IMR-90 (cell line): ENCODE measurements around the gene EPHB1. TPM values are rescaled to one million over a fixed set of nuclear protein-coding genes. Genes with fewer than 3 reads are reported as not detected.

ENCODE experiments used
- ATAC-seq: fragments of 200-7000 bp; cut with Tn5 transposase; 2 replicates; pipeline ENCODE4 v1.9.1; 2020; ENCODE audit warnings: low read depth, mild to moderate bottlenecking, moderate library complexity
- BruUV-seq: library from RNA; stranded (reverse); fragments of 400-500 nt; replicated peaks from 2 replicates; lab custom pipeline; 2021; lab: Mats Ljungman, UMichigan
- CTCF ChIA-PET: fragments of 300-600 bp; formaldehyde crosslinking; extraction: SDS; loops from one replicate; lab custom pipeline; 2021; ENCODE audit warnings: antibody characterized with exemption; lab: Yijun Ruan, JAX
- POLR2A ChIA-PET: fragments of 300-600 bp; sonication (Branson Sonifier 250); formaldehyde crosslinking; loops from one replicate; lab custom pipeline; 2022; ENCODE audit warnings: antibody characterized with exemption; ENCODE audit not compliant: unreplicated experiment; lab: Charles Lee
- DNase-seq: peaks from one replicate; pipeline ENCODE4 v3.0.0; 2013
- H2AFZ ChIP-seq: replicated peaks from 2 replicates; pipeline ENCODE3; 2013; ENCODE audit warnings: low read length, mild to moderate bottlenecking; ENCODE audit not compliant: poor library complexity
- H2AK5ac ChIP-seq: 2 replicates; pipeline ENCODE4 v1.6.1; 2013; ENCODE audit warnings: low read depth, low read length, inconsistent platforms
- H2AK9ac ChIP-seq: replicated peaks from 2 replicates; pipeline ENCODE3; 2013; ENCODE audit warnings: mild to moderate bottlenecking, low read depth, low read length, moderate library complexity; ENCODE audit not compliant: poor library complexity
- H2BK120ac ChIP-seq: 2 replicates; pipeline ENCODE4 v1.6.1; 2013; ENCODE audit warnings: low read depth, low read length, inconsistent platforms
- H2BK15ac ChIP-seq: 3 replicates; pipeline ENCODE4 v1.6.1; 2013; ENCODE audit warnings: low read depth, low read length, inconsistent platforms
- H2BK20ac ChIP-seq: 2 replicates; pipeline ENCODE4 v1.6.1; 2013; ENCODE audit warnings: low read depth, mild to moderate bottlenecking, inconsistent platforms, low read length, moderate library complexity
- H2BK5ac ChIP-seq: 2 replicates; pipeline ENCODE4 v1.6.1; 2013; ENCODE audit warnings: mild to moderate bottlenecking, low read depth, low read length, inconsistent platforms; ENCODE audit not compliant: poor library complexity, severe bottlenecking
- H3K14ac ChIP-seq: replicated peaks from 2 replicates; pipeline ENCODE4 v1.6.1; 2013; ENCODE audit warnings: low read depth, low read length, inconsistent platforms
- H3K18ac ChIP-seq: 2 replicates; pipeline ENCODE4 v1.6.1; 2013; ENCODE audit warnings: low read depth, low read length, control low read depth
- H3K23ac ChIP-seq: 2 replicates; pipeline ENCODE4 v1.6.1; 2013; ENCODE audit warnings: low read depth, low read length, inconsistent platforms
- H3K27ac ChIP-seq: 2 replicates; pipeline ENCODE4 v1.5.1; 2013; ENCODE audit warnings: mild to moderate bottlenecking, control low read depth, low read length; ENCODE audit not compliant: insufficient read depth
- H3K27me3 ChIP-seq: 2 replicates; pipeline ENCODE4 v1.6.1; 2013; ENCODE audit warnings: low read length; ENCODE audit not compliant: control insufficient read depth, insufficient read depth
- H3K36me3 ChIP-seq: 2 replicates; pipeline ENCODE4 v1.6.1; 2013; ENCODE audit warnings: low read length, mixed read lengths; ENCODE audit not compliant: control insufficient read depth, insufficient read depth
- H3K4ac ChIP-seq: 2 replicates; pipeline ENCODE4 v1.6.1; 2013; ENCODE audit warnings: low read depth, low read length, inconsistent platforms
- H3K4me1 ChIP-seq: 2 replicates; pipeline ENCODE4 v1.6.1; 2013; ENCODE audit warnings: low read length, mixed read lengths; ENCODE audit not compliant: control insufficient read depth, insufficient read depth
- H3K4me2 ChIP-seq: 2 replicates; pipeline ENCODE4 v1.6.1; 2013; ENCODE audit warnings: low read depth, mild to moderate bottlenecking, control low read depth, low read length, moderate library complexity
- H3K4me3 ChIP-seq: 2 replicates; pipeline ENCODE4 v1.5.1; 2013; ENCODE audit warnings: low read depth, mild to moderate bottlenecking, control low read depth, low read length, moderate library complexity; ENCODE audit not compliant: insufficient read depth
- H3K56ac ChIP-seq: 2 replicates; pipeline ENCODE4 v1.6.1; 2013; ENCODE audit warnings: low read length, inconsistent platforms; ENCODE audit not compliant: insufficient read depth; ENCODE audit errors: extremely low read depth
- H3K79me1 ChIP-seq, 2 experiments: 2 replicates each; pipeline ENCODE4 v1.6.1; 2013; ENCODE audit warnings: low read length in 2 of 2, inconsistent platforms in 1 of 2, low read depth in 1 of 2
- H3K9ac ChIP-seq: 2 replicates; pipeline ENCODE4 v1.6.1; 2013; ENCODE audit warnings: low read depth, low read length, control low read depth
- H3K9me1 ChIP-seq: 2 replicates; pipeline ENCODE4 v1.6.1; 2013; ENCODE audit warnings: low read length, inconsistent platforms; ENCODE audit not compliant: insufficient read depth
- H3K9me3 ChIP-seq: 2 replicates; pipeline ENCODE4 v1.6.1; 2013; ENCODE audit warnings: low read length; ENCODE audit not compliant: control insufficient read depth, insufficient read depth
- H4K20me1 ChIP-seq: 2 replicates; pipeline ENCODE4 v1.6.1; 2013; ENCODE audit warnings: low read length, inconsistent platforms; ENCODE audit not compliant: insufficient read depth
- H4K5ac ChIP-seq: 2 replicates; pipeline ENCODE4 v1.6.1; 2013; ENCODE audit warnings: mild to moderate bottlenecking, low read depth, low read length, control low read depth
- H4K8ac ChIP-seq, 2 experiments: 2 replicates each; pipeline ENCODE4 v1.6.1; 2013; ENCODE audit warnings: low read depth in 2 of 2, low read length in 2 of 2, control low read depth in 1 of 2, inconsistent platforms in 1 of 2
- H4K91ac ChIP-seq: 2 replicates; pipeline ENCODE4 v1.6.1; 2013; ENCODE audit warnings: low read depth, low read length, inconsistent platforms; ENCODE audit not compliant: insufficient read depth
- BHLHE40 ChIP-seq: fragments of 150-350 bp; IDR thresholded peaks from 2 replicates; pipeline ENCODE4 v1.6.1; 2016; ENCODE audit warnings: mild to moderate bottlenecking, low read depth, low read length
- CEBPB ChIP-seq: IDR thresholded peaks from 2 replicates; pipeline ENCODE4 v1.6.1; 2012; ENCODE audit warnings: low read depth, low read length, improper control_type of control experiment
- CHD1 ChIP-seq: IDR thresholded peaks from 2 replicates; pipeline ENCODE4 v1.6.1; 2012; ENCODE audit warnings: low read depth, low read length, improper control_type of control experiment
- CTCF ChIP-seq: conservative IDR thresholded peaks from 2 replicates; pipeline ENCODE4 v1.5.1; 2012; ENCODE audit warnings: mild to moderate bottlenecking, low read depth, low read length, improper control_type of control experiment
- ELK1 ChIP-seq: fragments of 150-350 bp; IDR thresholded peaks from 2 replicates; pipeline ENCODE4 v1.6.1; 2016; ENCODE audit warnings: low read depth, mild to moderate bottlenecking, low read length, moderate library complexity, borderline replicate concordance
- FOS ChIP-seq: fragments of 150-350 bp; IDR thresholded peaks from 2 replicates; pipeline ENCODE4 v1.6.1; 2016; ENCODE audit warnings: low read depth, low read length
- MAFK ChIP-seq: IDR thresholded peaks from 2 replicates; pipeline ENCODE4 v1.6.1; 2012; ENCODE audit warnings: low read depth, low read length, improper control_type of control experiment
- MAZ ChIP-seq: IDR thresholded peaks from 2 replicates; pipeline ENCODE4 v1.6.1; 2012; ENCODE audit warnings: low read depth, mild to moderate bottlenecking, low read length, improper control_type of control experiment, moderate library complexity, borderline replicate concordance
- MXI1 ChIP-seq: IDR thresholded peaks from 2 replicates; pipeline ENCODE4 v1.6.1; 2012; ENCODE audit warnings: low read depth, mild to moderate bottlenecking, low read length, moderate library complexity, borderline replicate concordance
- NFE2L2 ChIP-seq: fragments of 150-350 bp; IDR thresholded peaks from 2 replicates; pipeline ENCODE4 v1.6.1; 2016; ENCODE audit warnings: low read depth, mild to moderate bottlenecking, low read length
- POLR2A ChIP-seq: IDR thresholded peaks from 2 replicates; pipeline ENCODE4 v1.6.1; 2012; ENCODE audit warnings: mild to moderate bottlenecking, low read depth, low read length
- RAD21 ChIP-seq: IDR thresholded peaks from 2 replicates; pipeline ENCODE4 v1.6.1; 2012; ENCODE audit warnings: low read length, improper control_type of control experiment
- RCOR1 ChIP-seq: IDR thresholded peaks from 2 replicates; pipeline ENCODE4 v1.6.1; 2012; ENCODE audit warnings: mild to moderate bottlenecking, low read length, improper control_type of control experiment; ENCODE audit not compliant: insufficient replicate concordance
- RFX5 ChIP-seq: IDR thresholded peaks from 2 replicates; pipeline ENCODE4 v1.8.0; 2012; ENCODE audit warnings: low read depth, mild to moderate bottlenecking, low read length, moderate library complexity
- SMC3 ChIP-seq: fragments of 150-350 bp; IDR thresholded peaks from 2 replicates; pipeline ENCODE4 v1.6.1; 2016; ENCODE audit warnings: low read depth, mild to moderate bottlenecking, antibody characterized with exemption, low read length, moderate library complexity
- USF2 ChIP-seq: fragments of 150-350 bp; IDR thresholded peaks from 2 replicates; pipeline ENCODE4 v1.6.1; 2017; ENCODE audit warnings: mild to moderate bottlenecking, antibody characterized with exemption, low read length, low read depth
- WGBS, 2 experiments: methylation state at CpG; one replicate each; pipeline versions ENCODE4 v1.1.5 to v1.1.7; 2013; ENCODE audit warnings: missing lambda C conversion rate in 2 of 2; ENCODE audit not compliant: insufficient read length in 1 of 2; ENCODE audit errors: extremely low coverage in 2 of 2; 5-methylcytosine and 5-hydroxymethylcytosine counted together
- dilution Hi-C: fragments of 300-500 bp; cut with HindIII; formaldehyde crosslinking; loops from one replicate; pipeline ENCODE4 v1.14.3; 2018; ENCODE audit warnings: low sequenced_read_pairs; ENCODE audit not compliant: unreplicated experiment
- in situ Hi-C: fragments of 300-500 bp; cut with MboI; formaldehyde crosslinking; loops from 3 replicates; pipeline ENCODE4 v1.14.3; 2019; ENCODE audit warnings: low sequenced_read_pairs, inconsistent platforms, mixed read lengths
- intact Hi-C: fragments of 100-400 bp; cut with micrococcal nuclease; formaldehyde crosslinking; loops from 2 replicates; pipeline ENCODE4 v1.10.0; 2022
- polyA plus RNA-seq, 3 experiments: library from polyadenylated mRNA; depleted of rRNA; stranded (reverse); fragments of >200 nt; gene quantifications; 2 replicates each; pipeline ENCODE4 v1.2.3, GENCODE V29; 2012; ENCODE audit warnings: low replicate concordance in 1 of 3
- total RNA-seq: library from RNA; depleted of rRNA; stranded (reverse); fragments of >200 nt; gene quantifications from 2 replicates; pipeline ENCODE4 v1.2.3, GENCODE V29; 2012

Gene EPHB1
- total and polyA plus RNA-seq, 2 of the 4 experiments (the other 2 are of a cell fraction) = 0.17 to 0.36 TPM

- Histone ChIP-seq H3K9me3 (no peaks in the 10 kb centered on the region; the same call in 1 of the 2 replicates), H3K4me3 (no peak overlapping the region), H3K27ac (no peak overlapping the region), H2BK120ac (no peak overlapping the region), H2AK9ac (no peak overlapping the region), H2AK5ac (no peak overlapping the region), H3K9me1 (no peaks in the 10 kb centered on the region), H3K79me1 (no peaks in the 10 kb centered on the region), H3K4me1 (no peaks in the 10 kb centered on the region), H4K8ac (no peak overlapping the region), H3K9ac (no peak overlapping the region), H2BK5ac (no peak overlapping the region), H3K27me3 (no peaks in the 10 kb centered on the region), H4K20me1 (no peaks in the 10 kb centered on the region), H2BK15ac (no peak overlapping the region), H3K18ac (no peak overlapping the region), H3K4ac (no peak overlapping the region), H3K14ac (no peak overlapping the region), H3K36me3 (no peaks in the 10 kb centered on the region), H3K23ac (no peak overlapping the region), H4K5ac (no peak overlapping the region), H4K91ac (no peak overlapping the region), H2BK20ac (no peak overlapping the region), H3K4me2 (no peak overlapping the region), H2AFZ (no peak overlapping the region), H3K56ac (no peak overlapping the region)
- no TSS peak for BruUV-seq
- ATAC-seq (no peak), DNase-seq (no peak)
- TF ChIP-seq FOS (no peak), CEBPB (no peak), CTCF (no peak), BHLHE40 (no peak), ELK1 (no peak), CHD1 (no peak), RAD21 (no peak), POLR2A (no peak), NFE2L2 (no peak), RFX5 (no peak), MXI1 (no peak), USF2 (no peak), MAFK (no peak), RCOR1 (no peak), SMC3 (no peak), MAZ (no peak)
- intact Hi-C loops (no loop called here), dilution Hi-C loops (no loop called here), in situ Hi-C loops (no loop called here)
- no CpG with 5 or more reads among the region's 3 CpGs for WGBS, 2 experiments
- ChIA-PET CTCF (no interaction called here), POLR2A (no interaction called here)
Observed at GRCh38 chr3:135140591-135140990, 345.5 kb downstream of the EPHB1 start.
